PC-9 (cell line): Measurements from ENCODE around the gene PGA4. TPM values are rescaled to one million over a fixed set of nuclear protein-coding genes. Genes with fewer than 3 reads are reported as not detected.
"Not testable (repeated sequence)": the region's sequence is repeated elsewhere in the genome, so short reads cannot be mapped to it uniquely, and the experiment has no call there.

ENCODE experiments used
- BruUV-seq: library from RNA; stranded (reverse); fragments of 400-500 nt; replicated peaks from 2 replicates; lab custom pipeline; 2021; lab: Mats Ljungman, UMichigan
- CTCF ChIA-PET: fragments of 300-600 bp; sonication (Branson Sonifier 250); formaldehyde crosslinking; loops from one replicate; lab custom pipeline; 2022; ENCODE audit warnings: antibody characterized with exemption; lab: Charles Lee
- POLR2A ChIA-PET: fragments of 300-600 bp; sonication (Branson Sonifier 250); formaldehyde crosslinking; loops from one replicate; lab custom pipeline; 2022; ENCODE audit warnings: antibody characterized with exemption; ENCODE audit not compliant: unreplicated experiment; lab: Charles Lee
- DNase-seq, 2 experiments: peaks; one replicate each; pipeline versions ENCODE4 v3.0.0 to v3.0.0-alpha.2; 2015 to 2022; ENCODE audit warnings: mixed read lengths in 1 of 2
- H2AFZ ChIP-seq: fragments of 200-600 bp; sonication (generic); 2 replicates; pipeline ENCODE4 v1.8.1; 2017; ENCODE audit warnings: antibody characterized with exemption
- H3F3A ChIP-seq: fragments of 200-600 bp; sonication (generic); 2 replicates; pipeline ENCODE4 v1.8.1; 2017; ENCODE audit warnings: antibody characterized with exemption, mild to moderate bottlenecking, low read depth; ENCODE audit not compliant: insufficient read depth
- H3K27ac ChIP-seq: fragments of 200-600 bp; sonication (generic); 2 replicates; pipeline ENCODE4 v1.6.1; 2016; ENCODE audit warnings: mixed run types
- H3K27me3 ChIP-seq: fragments of 200-600 bp; sonication (generic); 2 replicates; pipeline ENCODE4 v1.6.1; 2016; ENCODE audit warnings: low read depth, mixed run types; ENCODE audit not compliant: insufficient read depth
- H3K36me3 ChIP-seq: fragments of 200-600 bp; sonication (generic); 2 replicates; pipeline ENCODE4 v1.6.1; 2016; ENCODE audit warnings: low read depth, mixed run types
- H3K4me1 ChIP-seq: fragments of 200-600 bp; sonication (generic); replicated peaks from 2 replicates; pipeline ENCODE4 v1.6.1; 2016; ENCODE audit warnings: mixed run types; ENCODE audit not compliant: insufficient read depth
- H3K4me2 ChIP-seq: fragments of 200-600 bp; sonication (generic); 2 replicates; pipeline ENCODE4 v1.6.1; 2017; ENCODE audit warnings: mixed run types
- H3K4me3 ChIP-seq: fragments of 200-600 bp; sonication (generic); 2 replicates; pipeline ENCODE4 v1.6.1; 2016; ENCODE audit warnings: mixed run types
- H3K79me2 ChIP-seq: fragments of 200-600 bp; sonication (generic); 2 replicates; pipeline ENCODE4 v1.6.1; 2017; ENCODE audit warnings: low read depth, mixed run types
- H3K9me2 ChIP-seq: fragments of 200-600 bp; sonication (generic); 2 replicates; pipeline ENCODE4 v1.8.1; 2017; ENCODE audit warnings: mild to moderate bottlenecking; ENCODE audit not compliant: insufficient read depth
- H3K9me3 ChIP-seq: fragments of 200-600 bp; sonication (generic); 2 replicates; pipeline ENCODE4 v1.8.1; 2016; ENCODE audit warnings: low read depth; ENCODE audit not compliant: insufficient read depth
- H4K20me1 ChIP-seq: fragments of 200-600 bp; sonication (generic); 2 replicates; pipeline ENCODE4 v1.8.1; 2017; ENCODE audit not compliant: insufficient read depth
- CTCF ChIP-seq: fragments of 200-600 bp; sonication (generic); conservative IDR thresholded peaks from 2 replicates; pipeline ENCODE4 v1.6.1; 2017; ENCODE audit warnings: mixed run types, antibody characterized with exemption, mild to moderate bottlenecking, moderate library complexity
- EZH2 ChIP-seq: fragments of 200-600 bp; sonication (generic); IDR thresholded peaks from 2 replicates; pipeline ENCODE4 v1.8.0; 2017; ENCODE audit warnings: antibody characterized with exemption, low read depth
- intact Hi-C: fragments of 100-400 bp; cut with micrococcal nuclease; formaldehyde crosslinking; loops from one replicate; pipeline ENCODE4 v1.10.0; 2022; ENCODE audit not compliant: unreplicated experiment
- total RNA-seq: library from RNA; stranded (reverse); gene quantifications from 2 replicates; pipeline ENCODE4 v1.2.3, GENCODE V29; 2021

Gene PGA4
- total RNA-seq, 1 experiment from 2014 or later: not detected

- Histone ChIP-seq H3K9me2 (no peaks in the 10 kb centered on the region), H3K4me2 (no peak overlapping the region), H4K20me1 (no peaks in the 10 kb centered on the region), H3K9me3 (no peaks in the 10 kb centered on the region), H3K4me1 (no peaks in the 10 kb centered on the region), H3F3A (no peaks in the 10 kb centered on the region), H3K27ac (no peak overlapping the region), H3K27me3 (peaks cover 50% of the 10 kb centered on the region), H3K4me3 (no peak overlapping the region), H3K36me3 (no peaks in the 10 kb centered on the region), H2AFZ (no peak overlapping the region), H3K79me2 (no peaks in the 10 kb centered on the region)
- no peak for DNase-seq
- ChIA-PET POLR2A (no interaction called here), CTCF (no interaction called here)
- TF ChIP-seq EZH2: no peak
- no peak for TF ChIP-seq CTCF
- BruUV-seq: no TSS peak
- intact Hi-C loops: no loop called here
Observed at GRCh38 chr11:61176446-61176845, 45.7 kb upstream of the PGA4 start.

GRCh38 chr11:61180205-61180604 is 41.9 kb upstream of the PGA4 start:
- BruUV-seq, H2AFZ ChIP-seq, intact Hi-C loops, DNase-seq, H3K36me3 ChIP-seq, H3K4me1 ChIP-seq, H3K27ac ChIP-seq, H3K9me3 ChIP-seq, H3K9me2 ChIP-seq, H3K4me3 ChIP-seq, H3K79me2 ChIP-seq, POLR2A ChIA-PET, H4K20me1 ChIP-seq, CTCF ChIA-PET, H3K4me2 ChIP-seq, H3F3A ChIP-seq: not testable (repeated sequence)
- peaks cover 41% of the 10 kb centered on the region for H3K27me3 ChIP-seq

GRCh38 chr11:61181489-61181888 is 40.7 kb upstream of the PGA4 start:
- CTCF ChIA-PET: no interaction called here
- H4K20me1 ChIP-seq: no peaks in the 10 kb centered on the region
- peaks cover 30% of the 10 kb centered on the region for H3K27me3 ChIP-seq
- H2AFZ ChIP-seq: no peak overlapping the region
- no peak for TF ChIP-seq CTCF
- no peak for TF ChIP-seq EZH2
- no peak for DNase-seq
- no peaks in the 10 kb centered on the region for H3K79me2 ChIP-seq
- H3K4me3 ChIP-seq: no peak overlapping the region
- no peak overlapping the region for H3K4me2 ChIP-seq
- intact Hi-C loops: no loop called here
- no peaks in the 10 kb centered on the region for H3F3A ChIP-seq
- H3K27ac ChIP-seq: no peak overlapping the region
- H3K36me3 ChIP-seq: no peaks in the 10 kb centered on the region
- H3K9me3 ChIP-seq: no peaks in the 10 kb centered on the region
- BruUV-seq: no TSS peak
- H3K4me1 ChIP-seq: no peaks in the 10 kb centered on the region
- H3K9me2 ChIP-seq: no peaks in the 10 kb centered on the region
- POLR2A ChIA-PET: no interaction called here

- no peak overlapping the region for H3K4me2 ChIP-seq
- DNase-seq: no peak
- no peaks in the 10 kb centered on the region for H3F3A ChIP-seq
- no peaks in the 10 kb centered on the region for H3K9me2 ChIP-seq
- intact Hi-C loops: no loop called here
- TF ChIP-seq CTCF: no peak
- no peak for TF ChIP-seq EZH2
- no peaks in the 10 kb centered on the region for H4K20me1 ChIP-seq
- H3K4me1 ChIP-seq: no peaks in the 10 kb centered on the region
- CTCF ChIA-PET: no interaction called here
- POLR2A ChIA-PET: no interaction called here
- H3K27ac ChIP-seq: no peak overlapping the region
- no TSS peak for BruUV-seq
- H3K4me3 ChIP-seq: no peak overlapping the region
- no peaks in the 10 kb centered on the region for H3K79me2 ChIP-seq
- H3K36me3 ChIP-seq: no peaks in the 10 kb centered on the region
- H3K9me3 ChIP-seq: no peaks in the 10 kb centered on the region
- no peak overlapping the region for H2AFZ ChIP-seq
- peaks cover 24% of the 10 kb centered on the region for H3K27me3 ChIP-seq
Observed at GRCh38 chr11:61183645-61184044, 38.5 kb upstream of the PGA4 start.
